Activated naive CD4-positive, alpha-beta T cell treated with Interleukin-2 at 50 U/mL for 16 hours (primary cell): ENCODE measurements around the gene RBM6.
"Not testable (repeated sequence)": the region's sequence is repeated elsewhere in the genome, so short reads cannot be mapped to it uniquely, and the experiment has no call there.

Experiments
- DNase-seq: peaks from one replicate; pipeline ENCODE4 v3.0.0-alpha.2; 2020

The RBM6 gene

DNA sequence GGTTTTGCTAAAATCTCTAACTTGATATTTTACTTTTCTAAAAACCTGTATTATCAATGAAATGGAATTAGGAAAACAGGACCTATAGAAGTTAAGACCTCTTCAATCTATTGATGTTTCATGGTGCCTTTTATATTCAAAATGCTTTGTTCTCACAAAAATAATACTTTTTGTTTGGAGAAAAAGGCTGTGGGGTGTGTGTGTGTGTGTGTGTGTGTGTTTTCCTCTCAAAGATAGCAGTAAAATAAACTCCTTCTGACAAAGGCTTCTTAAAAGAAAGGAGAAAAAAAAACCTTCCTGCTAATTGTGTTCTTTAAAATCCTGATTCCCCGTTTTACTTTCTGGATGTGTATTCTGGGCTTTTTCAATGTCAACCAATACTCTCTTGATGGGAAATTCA, 54.5 kb downstream of the RBM6 start:
- no peak for DNase-seq

DNA sequence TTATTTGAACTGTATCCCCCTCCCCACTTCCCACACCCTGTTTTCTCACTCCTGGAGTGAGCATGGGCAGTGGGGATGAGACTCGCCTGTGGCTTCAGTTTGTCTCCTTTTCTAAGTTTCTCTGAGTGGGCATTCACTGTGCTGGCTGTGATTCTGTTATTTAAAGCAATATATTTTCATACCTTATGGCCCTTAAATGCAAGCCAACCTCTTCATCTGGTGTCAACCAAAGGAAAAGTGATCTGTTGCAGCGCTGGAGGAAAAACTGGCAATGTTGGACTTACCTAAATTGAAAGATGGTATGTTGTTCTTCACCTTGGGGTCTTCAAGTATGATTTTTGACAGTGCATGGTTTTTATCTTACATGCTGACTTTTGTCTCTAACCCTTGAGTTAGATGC, 56.1 kb downstream of the RBM6 start:
- no peak for DNase-seq

DNA sequence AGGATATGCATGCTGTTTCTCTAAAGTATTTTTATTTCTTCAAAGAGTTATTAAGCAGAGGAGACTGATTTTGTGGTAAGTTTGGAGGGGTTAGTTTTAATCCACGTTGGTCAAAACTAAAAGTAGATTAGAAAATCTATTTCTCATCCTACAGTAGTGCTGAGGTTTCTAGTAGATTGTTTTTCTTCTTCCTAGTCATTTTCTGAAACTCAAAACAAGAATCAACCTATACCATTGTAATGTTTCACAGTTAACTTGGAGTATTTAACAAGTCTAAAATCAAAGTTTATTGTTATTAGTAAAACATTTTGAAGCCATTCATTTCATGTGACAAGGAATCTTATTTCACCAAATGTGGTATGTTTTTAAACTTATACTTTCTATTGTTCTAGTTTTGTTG, 57.9 kb downstream of the RBM6 start:
- no peak for DNase-seq

DNA sequence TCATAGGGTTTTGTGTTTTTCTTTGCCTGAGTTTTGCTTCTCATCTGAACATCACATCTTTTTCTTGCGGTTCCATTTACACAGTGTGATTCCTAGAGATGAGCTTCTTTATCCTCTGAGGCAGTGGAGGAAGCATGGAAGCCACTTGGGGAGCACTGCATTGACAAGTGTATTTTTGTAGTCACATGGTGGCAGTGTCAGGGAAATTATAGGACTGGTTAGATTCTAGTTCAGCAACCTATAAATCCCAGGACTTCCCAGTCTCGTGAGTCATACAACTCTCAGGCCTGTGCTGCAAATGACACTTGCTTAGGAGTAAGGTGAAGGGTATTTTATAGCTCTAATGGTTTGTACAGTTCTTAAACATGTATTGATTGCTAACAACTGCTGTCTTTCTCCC, 58.4 kb downstream of the RBM6 start:
- DNase-seq = no peak

DNA sequence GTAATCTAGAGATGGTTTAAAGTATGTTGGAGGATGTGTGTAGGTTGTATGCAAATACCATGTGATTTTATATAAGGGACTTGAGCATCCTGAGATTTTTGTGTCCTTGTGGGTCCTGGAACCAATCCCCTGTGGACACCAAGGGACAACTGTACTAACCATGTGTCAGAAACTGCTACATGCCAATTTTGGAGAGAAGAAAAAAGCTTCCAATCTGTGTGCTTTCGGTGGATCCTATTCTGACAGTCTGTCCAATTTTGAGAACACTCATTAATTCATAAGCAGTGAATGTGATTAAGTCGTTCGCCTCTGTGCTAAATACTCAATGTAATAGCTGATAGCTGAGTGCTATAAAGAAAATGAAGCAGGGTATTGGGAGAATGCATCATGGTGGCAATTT, 61.6 kb downstream of the RBM6 start:
- no peak for DNase-seq

DNA sequence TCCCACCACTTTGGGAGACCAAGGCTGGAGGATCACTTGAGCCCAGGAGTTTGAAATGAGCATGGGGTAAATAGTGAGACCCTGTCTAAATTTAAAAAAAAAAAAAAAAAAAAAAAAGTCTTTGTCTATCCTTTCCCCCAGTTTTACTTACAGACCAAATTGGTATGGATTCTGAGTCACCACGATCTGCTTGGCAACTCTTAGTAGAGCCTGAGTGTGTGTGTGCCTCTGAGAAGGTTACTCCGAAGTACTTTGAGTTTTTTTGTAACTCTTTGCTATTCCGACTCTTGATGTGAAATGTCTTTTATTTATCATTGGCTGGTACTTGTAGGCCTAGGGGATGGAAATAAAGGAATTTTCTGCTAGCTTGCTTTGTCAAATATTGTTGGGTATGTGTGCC, 63.3 kb downstream of the RBM6 start:
- no peak for DNase-seq

DNA sequence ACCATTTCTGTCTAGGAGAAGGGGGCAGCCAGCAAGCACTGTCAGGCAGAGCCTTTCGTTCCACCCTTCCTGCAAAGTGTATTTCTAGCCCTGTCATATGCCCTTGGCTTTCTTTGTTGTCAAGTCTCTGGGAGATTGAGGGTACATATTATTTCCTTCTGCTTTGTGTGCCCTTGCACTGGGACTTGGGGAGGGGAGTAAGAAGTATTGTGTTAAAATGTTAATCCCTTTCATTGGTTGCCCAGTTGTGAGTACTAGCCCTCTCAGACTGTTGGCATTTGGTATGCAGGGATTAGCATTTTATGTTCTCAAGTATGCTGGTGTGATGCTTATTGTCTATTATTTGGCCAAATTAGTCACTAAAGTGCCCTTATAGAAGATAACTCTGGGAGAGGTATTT, 63.9 kb downstream of the RBM6 start:
- no peak for DNase-seq

DNA sequence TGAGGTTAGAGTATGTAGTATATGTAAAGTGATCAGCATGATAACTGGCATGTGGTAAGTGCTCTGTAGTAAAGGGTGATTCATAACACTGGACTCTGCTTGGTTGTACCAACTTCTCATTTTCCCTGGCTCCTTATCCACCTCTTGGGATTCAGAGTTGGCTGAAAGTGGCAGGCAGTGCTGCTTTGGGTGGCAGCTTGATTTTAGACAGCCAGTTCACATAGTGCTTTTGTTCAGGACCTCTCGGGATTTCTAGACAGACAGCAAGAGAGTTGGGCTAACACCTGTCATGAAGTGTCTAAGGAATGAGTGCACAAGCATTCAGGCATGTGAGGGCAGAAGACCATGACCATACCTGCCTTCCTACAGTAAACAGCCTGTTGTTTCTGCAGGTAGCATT, 69.0 kb downstream of the RBM6 start:
- no peak for DNase-seq

DNA sequence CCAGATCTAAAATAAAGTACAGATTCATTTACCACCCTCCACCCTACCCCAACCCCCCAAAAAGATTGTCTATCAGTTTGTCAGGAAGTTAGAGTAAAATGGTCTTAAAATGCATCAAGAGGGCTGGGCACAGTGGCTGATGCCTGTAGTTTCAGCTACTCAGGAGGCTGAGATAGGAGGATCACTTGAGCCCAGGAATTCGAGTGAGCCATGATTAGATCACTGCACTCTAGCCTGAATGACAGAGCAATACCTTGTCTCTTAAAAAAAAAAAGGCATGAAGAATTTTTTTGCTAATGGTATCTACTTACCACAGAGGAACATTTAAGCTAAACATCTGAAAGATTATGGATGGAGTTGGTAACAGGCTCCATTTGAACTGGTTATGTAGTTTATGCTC, 71.0 kb downstream of the RBM6 start:
- DNase-seq = no peak

DNA sequence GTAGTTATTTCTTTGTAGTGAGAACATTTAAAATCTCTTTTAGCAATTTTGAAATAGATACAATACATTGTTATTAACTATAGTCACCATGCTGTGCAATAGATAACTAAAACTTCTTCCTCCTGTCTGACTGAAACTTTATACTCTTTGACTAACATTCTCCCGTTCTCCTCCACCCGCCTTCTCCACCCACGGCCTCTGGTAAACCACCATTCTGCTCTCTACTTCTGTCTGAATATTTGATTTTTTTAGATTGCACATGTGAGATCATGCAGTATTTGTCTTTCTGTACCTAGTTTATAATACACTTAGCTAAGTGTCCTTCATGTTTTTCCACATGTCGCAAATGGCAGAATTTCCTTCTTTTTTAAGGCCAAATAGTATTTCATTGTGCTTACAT, 76.0 kb downstream of the RBM6 start:
- DNase-seq = peak; percentile 8

DNA sequence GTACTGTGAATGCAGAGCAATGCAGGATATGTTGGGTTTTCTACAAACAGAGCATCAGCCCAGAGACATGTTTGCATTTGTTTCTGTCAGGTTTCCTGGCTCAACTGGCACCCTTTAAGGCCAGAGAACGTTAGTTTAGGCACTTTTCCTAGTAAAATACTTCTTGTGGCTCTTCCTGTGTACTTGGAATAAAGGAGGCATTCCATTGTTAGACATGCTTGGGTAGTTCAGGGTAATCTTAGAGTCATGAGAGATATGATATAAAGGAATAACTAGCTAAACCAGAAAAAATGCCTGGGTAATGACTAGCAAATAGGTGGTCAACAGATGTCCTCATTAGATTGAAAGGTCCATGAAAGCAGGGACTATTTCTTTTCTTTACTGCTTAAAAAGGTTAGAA, 88.4 kb downstream of the RBM6 start:
- DNase-seq = no peak

DNA sequence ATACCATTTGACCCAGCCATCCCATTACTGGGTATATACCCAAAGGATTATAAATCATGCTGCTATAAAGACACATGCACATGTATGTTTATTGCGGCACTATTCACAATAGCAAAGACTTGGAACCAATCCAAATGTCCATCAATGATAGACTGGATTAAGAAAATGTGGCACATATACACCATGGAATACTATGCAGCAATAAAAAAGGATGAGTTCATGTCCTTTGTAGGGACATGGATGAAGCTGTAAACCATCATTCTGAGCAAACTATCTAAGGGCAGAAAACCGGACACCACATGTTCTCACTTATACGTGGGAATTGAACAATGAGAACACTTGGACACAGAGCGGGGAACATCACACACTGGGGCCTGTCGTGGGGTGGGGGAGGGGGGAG, 91.3 kb downstream of the RBM6 start:
- not testable (repeated sequence) for DNase-seq

DNA sequence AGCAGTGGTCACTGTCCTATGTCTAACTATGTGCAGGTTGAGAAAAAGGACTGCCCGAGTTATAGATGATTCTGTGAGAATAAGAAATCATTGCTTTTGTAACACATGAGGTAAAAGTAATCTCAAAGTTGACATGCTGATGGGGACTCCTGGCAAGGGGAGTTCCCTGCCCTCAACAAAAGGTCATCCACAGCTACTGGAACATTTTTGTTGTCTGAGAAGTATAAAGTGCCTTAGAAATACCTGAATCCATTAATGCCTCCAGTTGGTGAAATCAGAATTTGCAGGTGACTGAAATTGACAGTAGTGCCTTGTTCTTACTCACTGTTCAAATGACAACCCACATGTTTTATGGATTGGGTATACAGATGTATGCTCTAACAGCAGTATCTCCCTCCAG, 105.0 kb downstream of the RBM6 start:
- no peak for DNase-seq

DNA sequence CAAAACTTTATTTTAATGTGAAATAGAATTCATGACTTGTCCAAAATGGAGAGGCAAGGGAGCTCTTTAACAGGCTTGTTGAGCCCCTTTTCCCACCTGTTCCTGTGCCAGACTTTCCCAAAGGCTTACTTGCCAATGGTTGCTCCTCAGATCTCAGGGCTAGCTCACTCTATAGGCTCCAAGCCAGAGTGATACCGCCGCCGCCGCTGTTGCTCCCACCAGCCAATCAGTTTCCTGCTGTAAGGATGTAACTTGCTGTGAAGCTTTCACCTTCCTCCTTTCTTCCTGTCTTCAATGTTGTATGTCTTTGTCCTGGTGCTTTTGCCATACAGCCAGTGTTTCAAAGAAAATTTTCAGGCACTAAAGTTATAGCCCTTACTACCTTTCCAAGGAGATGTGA, 107.5 kb downstream of the RBM6 start:
- no peak for DNase-seq

DNA sequence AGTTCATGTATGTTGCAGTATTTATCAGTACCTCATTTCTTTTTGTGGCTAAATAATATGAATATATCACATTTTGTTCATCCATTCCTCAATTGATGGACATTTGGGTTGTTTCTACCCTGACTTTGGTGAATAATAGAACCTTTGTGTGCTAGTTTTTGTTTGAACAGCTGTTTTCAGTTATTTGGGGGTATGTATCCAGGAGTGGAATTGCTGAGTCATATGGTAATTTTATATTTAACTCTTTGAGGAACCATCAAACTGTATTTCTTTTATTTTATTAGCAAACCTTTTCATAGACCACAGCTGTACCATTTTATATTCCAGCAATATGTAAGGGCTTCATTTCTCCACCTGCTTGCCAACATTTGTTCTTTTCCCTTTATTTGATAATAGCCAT, 110.4 kb downstream of the RBM6 start:
- no peak for DNase-seq

DNA sequence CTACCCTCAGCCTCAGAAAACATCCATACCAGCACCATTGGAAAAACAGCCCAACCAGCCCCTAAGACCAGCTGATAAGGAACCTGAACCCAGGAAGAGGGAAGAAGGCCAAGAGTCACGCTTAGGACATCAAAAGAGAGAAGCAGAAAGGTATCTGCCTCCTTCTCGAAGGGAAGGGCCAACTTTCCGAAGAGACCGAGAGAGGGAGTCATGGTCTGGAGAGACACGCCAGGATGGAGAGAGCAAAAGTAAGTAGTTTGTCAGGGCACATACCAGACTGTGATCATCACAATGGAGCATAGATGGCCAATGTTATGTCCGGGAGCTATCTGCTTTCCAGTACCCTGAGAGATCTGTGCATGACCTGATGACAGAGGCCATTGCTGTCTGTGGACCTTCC, 117.8 kb downstream of the RBM6 start:
- DNase-seq = no peak

DNA sequence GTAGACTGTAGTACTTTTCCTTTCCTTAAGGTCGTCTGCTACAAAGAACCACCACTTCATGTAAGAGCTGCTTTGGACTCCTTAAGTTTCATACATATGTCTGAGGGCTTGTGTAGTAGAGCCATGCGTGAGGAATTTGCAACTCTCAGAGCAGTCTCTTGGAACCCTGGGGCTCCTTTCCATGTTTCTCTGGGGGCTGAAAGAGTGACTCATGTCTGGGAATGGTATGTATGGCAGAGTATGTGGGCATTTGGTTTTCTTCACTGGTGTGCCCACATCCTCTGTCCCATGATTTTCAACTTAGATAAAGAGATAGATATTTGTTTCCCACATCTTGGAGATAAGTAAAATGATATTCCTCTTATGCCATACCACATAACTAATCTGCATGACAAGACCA, 128.2 kb downstream of the RBM6 start:
- no peak for DNase-seq

DNA sequence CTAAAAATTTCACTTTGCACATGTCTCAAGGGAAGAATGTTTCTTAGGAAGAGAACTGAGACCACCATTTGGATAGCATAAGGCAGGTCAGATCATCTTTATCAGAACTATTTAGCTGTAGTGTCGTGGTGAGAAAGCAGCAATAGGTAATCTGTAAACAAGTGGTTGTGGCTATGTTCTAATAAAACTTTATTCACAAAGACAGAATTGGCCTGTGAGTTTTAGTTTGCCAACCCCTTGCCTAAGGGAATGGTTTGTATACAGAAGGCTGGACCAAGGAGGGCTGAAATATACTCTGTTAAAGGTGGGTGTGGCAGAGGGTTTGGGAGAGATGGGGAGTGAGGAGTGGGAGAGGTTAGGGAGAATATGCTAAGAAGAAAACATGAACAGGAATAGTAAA, 138.1 kb downstream of the RBM6 start:
- no peak for DNase-seq

DNA sequence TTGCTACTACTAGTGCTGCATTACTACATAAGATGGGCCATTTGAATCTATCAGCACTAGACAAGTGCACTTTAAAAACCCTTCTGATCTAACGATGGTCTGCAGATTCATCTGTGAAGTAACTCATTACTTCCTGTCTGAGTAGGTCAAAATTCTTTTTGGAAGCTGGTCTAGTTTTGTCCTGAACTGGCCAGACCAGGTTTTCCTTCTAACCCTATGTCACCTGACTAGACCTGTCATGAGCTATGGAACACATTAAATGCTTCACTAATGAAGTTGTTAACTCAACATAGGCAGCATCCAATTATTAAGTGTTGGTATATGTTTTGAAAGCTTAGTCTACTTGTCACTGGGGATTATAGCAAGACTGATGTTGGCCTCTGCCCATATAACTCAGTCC, 138.7 kb downstream of the RBM6 start:
- no peak for DNase-seq

DNA sequence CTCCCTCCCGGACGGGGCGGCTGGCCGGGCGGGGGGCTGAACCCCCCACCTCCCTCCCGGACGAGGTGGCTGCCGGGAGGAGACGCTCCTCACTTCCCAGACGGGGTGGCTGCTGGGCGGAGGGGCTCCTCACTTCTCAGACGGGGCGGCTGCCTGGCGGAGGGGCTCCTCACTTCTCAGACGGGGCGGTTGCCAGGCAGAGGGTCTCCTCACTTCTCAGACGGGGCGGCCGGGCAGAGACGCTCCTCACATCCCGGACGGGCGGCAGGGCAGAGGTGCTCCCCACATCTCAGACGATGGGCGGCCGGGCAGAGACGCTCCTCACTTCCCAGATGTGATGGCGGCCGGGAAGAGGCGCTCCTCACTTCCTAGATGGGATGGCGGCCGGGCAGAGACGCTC, 145.0 kb downstream of the RBM6 start:
- not testable (repeated sequence) for DNase-seq

DNA sequence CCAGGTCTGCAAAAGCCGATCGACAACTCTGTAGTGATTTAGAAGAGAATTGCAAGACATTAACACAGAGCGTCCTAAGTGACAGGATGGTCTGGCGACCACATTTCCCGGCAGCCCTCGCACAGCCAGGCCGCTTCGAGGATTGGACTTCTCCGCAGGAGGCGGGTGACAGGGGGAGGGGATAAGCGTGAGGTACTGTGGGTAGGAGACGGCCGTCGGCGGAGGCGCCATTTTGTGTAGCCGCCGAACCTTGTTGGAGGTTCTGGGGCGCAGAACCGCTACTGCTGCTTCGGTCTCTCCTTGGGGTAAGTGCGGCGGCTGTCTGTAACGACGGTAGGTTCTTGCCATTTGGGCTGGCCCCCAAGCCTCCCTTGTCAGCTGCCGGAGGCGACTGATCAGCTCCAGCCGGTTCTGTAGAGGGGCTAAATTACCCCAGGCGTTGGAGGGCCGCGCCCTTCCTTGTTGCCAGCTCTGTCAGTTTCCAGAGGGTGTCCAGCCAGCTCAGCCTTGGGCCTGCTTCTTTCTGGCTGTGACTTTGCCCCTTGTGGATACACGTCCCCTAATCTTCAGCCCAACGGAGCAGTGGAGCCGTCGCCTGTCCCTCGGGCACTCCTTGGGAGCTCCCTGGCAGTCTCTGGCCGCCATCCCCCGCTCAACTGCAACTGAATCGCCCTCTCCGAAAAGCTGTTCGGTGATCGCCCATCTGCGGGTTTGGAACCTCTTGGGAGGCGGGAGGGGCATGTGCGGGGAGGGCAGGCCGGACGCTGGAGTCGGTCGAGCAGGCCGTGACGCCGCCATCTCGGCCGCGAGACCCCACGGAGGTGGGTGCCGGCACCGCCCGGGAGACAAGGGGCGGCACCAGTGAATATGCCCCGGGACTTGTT, 149.0 kb downstream of the RBM6 start, which contains the start of gene RBM5:
Gene RBM5, plus strand, starts transcription at position 195 of the 884 bp plus-strand sequence. CDS start 1,516 bp downstream, outside the sequence.
- peak; percentile 94 for DNase-seq

DNA sequence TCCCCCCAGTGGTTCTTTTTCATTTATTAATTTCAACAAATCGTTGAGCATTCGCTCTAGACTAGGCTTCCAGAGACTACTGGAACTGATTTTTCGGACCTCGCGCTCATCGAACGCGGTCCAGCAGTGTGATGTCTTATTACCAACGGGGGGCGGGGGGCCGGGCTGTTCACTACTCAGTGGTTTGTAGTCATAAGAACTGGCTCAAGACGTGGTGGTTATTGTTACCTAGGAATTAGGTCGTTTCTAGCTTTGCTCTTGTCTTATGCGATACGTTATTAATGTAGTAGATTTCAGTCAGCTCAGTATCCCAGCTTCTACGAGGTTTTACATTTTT, 149.6 kb downstream of the RBM6 start:
- no peak for DNase-seq

DNA sequence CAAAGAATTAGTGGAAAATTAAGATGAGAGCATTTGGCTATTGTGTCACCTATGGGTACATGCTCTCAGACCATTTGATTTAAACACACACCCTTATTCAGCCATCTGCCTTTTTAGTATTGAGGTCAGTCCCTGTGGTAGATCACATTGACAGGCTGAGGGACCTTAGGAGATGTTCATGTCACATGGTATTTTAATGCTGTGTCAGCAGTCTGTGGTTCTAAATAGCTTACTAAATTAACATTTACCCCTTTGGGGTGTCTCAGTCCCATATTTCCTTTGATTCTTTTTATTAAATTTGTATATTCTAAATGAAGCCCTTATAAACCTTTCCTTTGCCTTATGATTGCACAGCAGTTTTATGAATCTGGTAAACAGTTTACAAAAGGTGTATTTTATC, 151.0 kb downstream of the RBM6 start:
- no peak for DNase-seq

DNA sequence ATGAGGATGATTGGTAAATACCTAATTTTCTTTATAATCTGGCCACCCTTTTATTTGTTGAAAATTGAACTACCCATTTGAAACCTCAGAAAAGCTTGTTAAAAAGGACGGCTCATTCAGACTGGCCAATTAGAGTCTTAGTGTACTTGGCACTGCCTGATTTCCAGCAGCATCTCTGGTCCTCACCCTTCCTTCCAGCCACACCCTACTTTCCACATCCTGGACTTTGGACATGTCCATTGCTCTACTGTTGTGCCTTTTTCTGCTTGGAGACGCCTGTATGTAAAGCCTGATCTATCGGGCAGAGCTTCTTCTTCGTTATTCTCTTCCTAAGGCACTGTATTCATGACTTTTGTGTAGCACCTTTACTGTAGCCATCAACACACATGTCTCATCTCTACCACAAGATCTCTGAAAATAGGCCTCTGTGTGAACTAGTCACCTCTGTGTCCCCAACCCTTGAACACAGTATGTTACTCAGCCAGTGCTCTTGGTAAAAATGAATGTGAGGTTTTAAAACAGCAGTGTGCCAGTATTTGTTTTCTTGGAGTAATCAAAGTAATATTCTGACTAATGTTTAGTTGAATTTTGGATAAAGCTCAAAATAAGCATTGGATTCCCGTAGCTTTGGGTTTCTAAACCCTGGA, 155.5 kb downstream of the RBM6 start:
- DNase-seq = no peak

DNA sequence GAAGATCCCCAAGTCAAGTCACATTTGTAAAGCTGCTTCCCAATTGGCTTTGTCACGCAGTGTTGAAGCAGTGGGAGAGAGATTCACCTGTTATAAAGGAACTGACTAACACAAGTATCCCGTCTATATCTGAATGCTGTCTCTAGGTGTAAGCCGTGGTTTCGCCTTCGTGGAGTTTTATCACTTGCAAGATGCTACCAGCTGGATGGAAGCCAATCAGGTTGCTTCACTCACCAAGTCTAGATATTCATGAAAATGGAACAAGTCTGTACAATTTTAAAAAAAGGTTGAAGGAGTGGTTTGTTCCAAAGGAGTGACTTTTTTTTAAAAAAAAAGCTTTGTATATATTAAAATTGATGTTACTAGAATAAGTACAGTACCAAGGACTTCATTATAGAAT, 160.4 kb downstream of the RBM6 start:
- DNase-seq = no peak
